Ovary (tissue), 3 donors: ENCODE measurements around the gene RAB28.

Source experiments
- EP300 ChIP-seq: sonication (generic); formaldehyde crosslinking; IDR thresholded peaks from one replicate; pipeline ENCODE4 v1.6.1; 2017; ENCODE audit warnings: antibody characterized with exemption
- POLR2A ChIP-seq: fragments of 450-650 bp; IDR thresholded peaks from one replicate; pipeline ENCODE4 v1.6.1; 2017; ENCODE audit warnings: antibody characterized with exemption, mild to moderate bottlenecking, moderate library complexity
- TF ChIP-seq, protein P1 (sequence below), 3 donors: fragments of 450-650 bp in 2 of 3; fragments of 200-600 bp in 1 of 3; IDR thresholded peaks; one replicate each; pipeline versions ENCODE4 v1.5.1 to v1.8.0; 2016 to 2022; ENCODE audit warnings: antibody characterized with exemption in 3 of 3, mild to moderate bottlenecking in 1 of 3
- donor health status: DM: no; HTN: no; CAD: no.

DNA sequence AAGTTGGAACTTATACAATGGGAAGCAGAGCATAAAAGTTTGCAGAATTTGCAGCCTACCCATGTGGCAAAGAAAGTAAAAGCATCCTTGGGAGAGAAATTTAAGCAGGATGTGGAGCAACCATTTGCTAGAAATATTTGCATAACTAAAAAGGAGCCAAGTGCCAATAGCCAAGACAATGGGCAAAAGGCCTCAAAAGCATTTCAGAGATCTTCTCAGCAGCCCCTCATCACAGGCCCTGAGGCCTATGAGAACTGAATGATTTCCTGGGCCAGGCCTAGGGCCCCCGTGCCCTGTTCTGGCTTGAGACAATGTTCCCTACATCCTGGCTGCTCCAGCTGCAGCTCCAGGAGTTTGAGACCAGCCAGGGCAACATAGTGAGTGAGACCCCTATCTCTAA lies 25.3 kb upstream of the RAB28 start:
- TF ChIP-seq, protein P1, sequence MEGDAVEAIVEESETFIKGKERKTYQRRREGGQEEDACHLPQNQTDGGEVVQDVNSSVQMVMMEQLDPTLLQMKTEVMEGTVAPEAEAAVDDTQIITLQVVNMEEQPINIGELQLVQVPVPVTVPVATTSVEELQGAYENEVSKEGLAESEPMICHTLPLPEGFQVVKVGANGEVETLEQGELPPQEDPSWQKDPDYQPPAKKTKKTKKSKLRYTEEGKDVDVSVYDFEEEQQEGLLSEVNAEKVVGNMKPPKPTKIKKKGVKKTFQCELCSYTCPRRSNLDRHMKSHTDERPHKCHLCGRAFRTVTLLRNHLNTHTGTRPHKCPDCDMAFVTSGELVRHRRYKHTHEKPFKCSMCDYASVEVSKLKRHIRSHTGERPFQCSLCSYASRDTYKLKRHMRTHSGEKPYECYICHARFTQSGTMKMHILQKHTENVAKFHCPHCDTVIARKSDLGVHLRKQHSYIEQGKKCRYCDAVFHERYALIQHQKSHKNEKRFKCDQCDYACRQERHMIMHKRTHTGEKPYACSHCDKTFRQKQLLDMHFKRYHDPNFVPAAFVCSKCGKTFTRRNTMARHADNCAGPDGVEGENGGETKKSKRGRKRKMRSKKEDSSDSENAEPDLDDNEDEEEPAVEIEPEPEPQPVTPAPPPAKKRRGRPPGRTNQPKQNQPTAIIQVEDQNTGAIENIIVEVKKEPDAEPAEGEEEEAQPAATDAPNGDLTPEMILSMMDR (IDR thresholded peaks at IDR 0.05) = no peak
- TF ChIP-seq EP300 (no peak), POLR2A (no peak)
